K562 (cell line): ENCODE data around the gene LONP1. TPM values are rescaled to one million over a fixed set of nuclear protein-coding genes. Genes with fewer than 3 reads are reported as not detected.

Source experiments
- BACH1 ChIP-seq: fragments of 200-800 bp; sonication (Bioruptor generic); IDR thresholded peaks from 2 replicates; pipeline ENCODE4 v1.6.1; 2016; ENCODE audit warnings: missing genetic modification characterization, missing compliant biosample characterization
- CHAMP1 ChIP-seq: fragments of 450-650 bp; IDR thresholded peaks from 2 replicates; pipeline ENCODE4 v1.6.1; 2016; ENCODE audit warnings: mild to moderate bottlenecking
- CREM ChIP-seq: IDR thresholded peaks from 2 replicates; pipeline ENCODE4 v1.6.1; 2014; ENCODE audit warnings: antibody characterized with exemption, low read depth
- EZH2 ChIP-seq: IDR thresholded peaks from 2 replicates; pipeline ENCODE4 v1.6.1; 2012; ENCODE audit warnings: low read depth, mild to moderate bottlenecking, inconsistent platforms, low read length, borderline replicate concordance
- HCFC1 ChIP-seq: IDR thresholded peaks from 2 replicates; pipeline ENCODE4 v1.6.1; 2012; ENCODE audit warnings: low read depth, low read length, improper control_type of control experiment
- MAZ ChIP-seq, 2 experiments: fragments of 450-650 bp in 1 of 2; sonication (generic) in 1 of 2; formaldehyde crosslinking; IDR thresholded peaks in 1 of 2; conservative IDR thresholded peaks in 1 of 2; 2 replicates each; pipeline versions ENCODE4 v1.4.0 to v1.5.0; 2020; ENCODE audit warnings: mild to moderate bottlenecking in 1 of 2, missing genetic modification reagents in 1 of 2
- NCOA1 ChIP-seq: fragments of 450-650 bp; IDR thresholded peaks from 2 replicates; pipeline ENCODE4 v1.6.1; 2016; ENCODE audit warnings: low read depth
- NFIC ChIP-seq: fragments of 450-650 bp; IDR thresholded peaks from 2 replicates; pipeline ENCODE4 v1.6.1; 2017; ENCODE audit warnings: mild to moderate bottlenecking, inconsistent platforms
- PHB2 ChIP-seq: fragments of 450-650 bp; IDR thresholded peaks from 2 replicates; pipeline ENCODE4 v1.6.1; 2017; ENCODE audit warnings: low read depth
- POLR2G ChIP-seq: fragments of 200-400 bp; formaldehyde crosslinking; IDR thresholded peaks from 2 replicates; pipeline ENCODE4 v1.6.1; 2017; ENCODE audit warnings: low read depth, mild to moderate bottlenecking, antibody characterized with exemption, low read length, moderate library complexity
- POLR2H ChIP-seq: IDR thresholded peaks from 2 replicates; pipeline ENCODE4 v1.6.1; 2016; ENCODE audit warnings: missing genetic modification characterization, low read depth, mild to moderate bottlenecking, control low read depth, missing compliant biosample characterization, moderate library complexity
- RBM17 ChIP-seq: fragments of 200-400 bp; formaldehyde crosslinking; IDR thresholded peaks from 2 replicates; pipeline ENCODE4 v1.6.1; 2017; ENCODE audit warnings: low read depth, mild to moderate bottlenecking, low read length, borderline replicate concordance
- THRB ChIP-seq: fragments of 450-650 bp; formaldehyde crosslinking; conservative IDR thresholded peaks from 2 replicates; pipeline ENCODE4 v1.4.0; 2022; ENCODE audit warnings: mild to moderate bottlenecking, missing genetic modification characterization
- TSHZ1 ChIP-seq: fragments of 250-450 bp; sonication (Bioruptor Pico); IDR thresholded peaks from 2 replicates; pipeline ENCODE4 v1.4.0; 2020; ENCODE audit warnings: mild to moderate bottlenecking, moderate library complexity
- ZC3H11A ChIP-seq: IDR thresholded peaks from 2 replicates; pipeline ENCODE4 v1.6.1; 2012; ENCODE audit warnings: low read depth, low read length, improper control_type of control experiment
- ZFP30 ChIP-seq: fragments of 250-450 bp; sonication (Bioruptor Pico); IDR thresholded peaks from 2 replicates; pipeline ENCODE4 v1.8.0; 2022; ENCODE audit warnings: moderate library complexity, mild to moderate bottlenecking, inconsistent platforms, borderline replicate concordance
- ZNF354B ChIP-seq: fragments of 250-450 bp; sonication (Bioruptor Pico); IDR thresholded peaks from 2 replicates; pipeline ENCODE4 v1.4.0; 2020
- ZNF395 ChIP-seq: fragments of 200-800 bp; sonication (Bioruptor generic); IDR thresholded peaks from 2 replicates; pipeline ENCODE4 v1.6.1; 2017; ENCODE audit warnings: missing genetic modification characterization, missing compliant biosample characterization
- ZNF785 ChIP-seq: fragments of 250-450 bp; sonication (Bioruptor Pico); IDR thresholded peaks from 2 replicates; pipeline ENCODE4 v1.4.0; 2020; ENCODE audit warnings: mild to moderate bottlenecking
- ZZZ3 ChIP-seq: fragments of 450-650 bp; IDR thresholded peaks from 2 replicates; pipeline ENCODE4 v1.6.1; 2016; ENCODE audit warnings: antibody characterized with exemption, mild to moderate bottlenecking, moderate library complexity
- polyA plus RNA-seq, 8 experiments: library from polyadenylated mRNA; depleted of rRNA in 4 of 8; stranded (reverse) in 5 of 8; unstranded in 3 of 8; fragments of >200 nt; fragmentation: Nextera tagmentation in 2 of 8; fragmentation: Illumina TruSeq in 1 of 8; extraction: Ambion mirVana in 2 of 8; extraction: Trizol in 1 of 8; gene quantifications; 2 replicates each; pipeline versions ENCODE4 v1.2.1 to v1.2.3, GENCODE V29; 2011 to 2014; ENCODE audit warnings: inconsistent platforms in 1 of 8, missing spikeins in 1 of 8
- total RNA-seq, 7 experiments: library from RNA; depleted of rRNA in 6 of 7; stranded (reverse); fragments of >200 nt in 6 of 7; fragmentation: Illumina TruSeq in 2 of 7; extraction: Trizol in 2 of 7; gene quantifications; 2 replicates each; pipeline versions ENCODE4 v1.2.1 to v1.2.3, GENCODE V29; 2011 to 2021; ENCODE audit warnings: low replicate concordance in 1 of 7

LONP1 gene
- total and polyA plus RNA-seq, 9 of the 15 experiments (the other 6 are each of a cell fraction or from before 2014, with no cell fraction given) = 1.1 to 238 (median 84.5) TPM

GRCh38 chr19:5719961-5720790 lies at the start of gene LONP1, which contains the start of gene CATSPERD (continued):
- TF ChIP-seq POLR2G (peak; percentile 98), THRB (CRISPR knock-in tag) (no peak), RBM17 (no peak), NCOA1 (no peak), PHB2 (no peak), ZFP30 (CRISPR knock-in tag) (no peak), CREM (peak; percentile 99), ZNF395 (CRISPR knock-in tag) (no peak), ZC3H11A (peak; percentile 25; the same call in 1 of the 2 replicates), BACH1 (tag) (no peak), POLR2H (no peak), ZZZ3 (no peak), HCFC1 (peak; percentile 86), TSHZ1 (CRISPR knock-in tag) (no peak), MAZ (CRISPR knock-in tag; conservative IDR thresholded peaks at IDR 0.05 in 1 of 2, IDR thresholded peaks at IDR 0.05 in 1 of 2) (peak; percentile 77 to 93), ZNF785 (CRISPR knock-in tag) (peak; percentile 89; the same call in 1 of the 2 replicates), EZH2 (no peak), NFIC (no peak), CHAMP1 (no peak), ZNF354B (CRISPR knock-in tag) (no peak)
